NB4 (cell line): Measurements from ENCODE around the gene AKR1A1.
"Not testable (repeated sequence)": the region's sequence is repeated elsewhere in the genome, so short reads cannot be mapped to it uniquely, and the experiment has no call there.

Source experiments
- CTCF ChIP-seq: IDR thresholded peaks from one replicate; pipeline ENCODE4 v1.5.1; 2012; ENCODE audit warnings: low read depth, low read length
- MYC ChIP-seq: IDR thresholded peaks from 2 replicates; pipeline ENCODE4 v1.6.1; 2011; ENCODE audit warnings: low read depth, low read length
- POLR2A ChIP-seq: IDR thresholded peaks from 2 replicates; pipeline ENCODE4 v1.6.1; 2011; ENCODE audit warnings: mild to moderate bottlenecking; ENCODE audit not compliant: insufficient read length; ENCODE audit errors: extremely low read depth
- TF ChIP-seq, protein P1 (sequence below): IDR thresholded peaks from 2 replicates; pipeline ENCODE4 v1.6.1; 2011; ENCODE audit warnings: low read depth, low read length

DNA sequence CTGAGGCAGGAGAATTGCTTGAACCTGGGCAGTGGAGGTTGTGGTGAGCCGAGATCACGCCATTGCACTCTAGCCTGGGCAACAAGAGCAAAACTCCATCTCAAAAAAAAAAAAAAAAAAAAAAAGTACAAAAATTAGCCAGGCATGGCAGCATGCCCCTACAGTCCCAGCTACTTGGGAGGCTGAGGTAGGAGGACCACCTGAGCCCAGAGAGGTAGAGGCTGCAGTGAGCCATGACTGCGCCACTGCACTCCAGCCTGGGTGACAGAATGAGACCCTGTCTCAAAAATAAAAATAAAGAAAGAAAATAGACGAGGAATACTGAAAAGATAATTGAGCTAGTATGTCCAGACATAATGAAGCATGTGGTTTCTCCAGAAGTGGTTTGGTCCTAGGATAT lies 32.3 kb upstream of the AKR1A1 start:
- TF ChIP-seq CTCF, POLR2A, MYC: not testable (repeated sequence)
- TF ChIP-seq, protein P1, sequence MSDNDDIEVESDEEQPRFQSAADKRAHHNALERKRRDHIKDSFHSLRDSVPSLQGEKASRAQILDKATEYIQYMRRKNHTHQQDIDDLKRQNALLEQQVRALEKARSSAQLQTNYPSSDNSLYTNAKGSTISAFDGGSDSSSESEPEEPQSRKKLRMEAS = not testable (repeated sequence)
